ENCODE data around the gene HTN3.
"Not testable (repeated sequence)": the region's sequence is repeated elsewhere in the genome, so short reads cannot be mapped to it uniquely, and the experiment has no call there.

HTN3 gene

GRCh38 chr4:70028159-70028558, at the start of gene HTN3:
Gene HTN3, plus strand, starts transcription at chr4:70028459. Its CDS starts 2,282 bp downstream, at chr4:70030741.
- H3K27ac ChIP-seq; POLR2A ChIA-PET (ENCODE audit: low non-redundant PET); DNase-seq (ENCODE audit: low spot score); CTCF ChIA-PET: not testable (repeated sequence)

- no peak for TF ChIP-seq CTCF (conservative IDR thresholded peaks at IDR 0.05; ENCODE audit: low read depth)
- POLR2A ChIA-PET (ENCODE audit: low non-redundant PET): no interaction called here
- H3K27ac ChIP-seq: no peak overlapping the region
- DNase-seq (ENCODE audit: low spot score): peak; percentile 9
- CTCF ChIA-PET: no interaction called here
These were observed 44.2 kb upstream of the HTN3 start for GRCh38 chr4:69984030-69984443.

- ChIA-PET POLR2A (ENCODE audit: low non-redundant PET) (no interaction called here), CTCF (no interaction called here)
- TF ChIP-seq CTCF (conservative IDR thresholded peaks at IDR 0.05; ENCODE audit: low read depth): no peak
- no peak overlapping the region for H3K27ac ChIP-seq
- no peak for DNase-seq (ENCODE audit: low spot score)
These were observed 41.6 kb upstream of the HTN3 start for GRCh38 chr4:69986663-69987062.

- ChIA-PET POLR2A (ENCODE audit: low non-redundant PET) (no interaction called here), CTCF (interaction anchor here (0.7 kb wide), 1 partner anchor 30 kb away, joined by 3 read pairs; no protein-coding TSS in a partner anchor)
- no peak for DNase-seq (ENCODE audit: low spot score)
- no peak for TF ChIP-seq CTCF (conservative IDR thresholded peaks at IDR 0.05; ENCODE audit: low read depth)
- H3K27ac ChIP-seq: no peak overlapping the region
These were observed 37.2 kb upstream of the HTN3 start for GRCh38 chr4:69991016-69991415.

- CTCF ChIA-PET: no interaction called here
- TF ChIP-seq CTCF (conservative IDR thresholded peaks at IDR 0.05; ENCODE audit: low read depth): no peak
- no peak overlapping the region for H3K27ac ChIP-seq
- POLR2A ChIA-PET (ENCODE audit: low non-redundant PET): no interaction called here
- DNase-seq (ENCODE audit: low spot score): no peak
These were observed 33.5 kb upstream of the HTN3 start for GRCh38 chr4:69994782-69995181.

GRCh38 chr4:69995526-69996016, 32.7 kb upstream of the HTN3 start, which contains the start of gene STATH:
Gene STATH, plus strand, starts transcription at chr4:69995966. Its CDS starts 2,472 bp downstream, at chr4:69998438.
- POLR2A ChIA-PET (ENCODE audit: low non-redundant PET): no interaction called here
- CTCF ChIA-PET: no interaction called here
- DNase-seq (ENCODE audit: low spot score): peak; percentile 4
- H3K27ac ChIP-seq: no peak within 1 kb of the TSS
- no peak for TF ChIP-seq CTCF (conservative IDR thresholded peaks at IDR 0.05; ENCODE audit: low read depth)

GRCh38 chr4:69999420-69999819, 28.8 kb upstream of the HTN3 start:
- no peak overlapping the region for H3K27ac ChIP-seq
- no peak for TF ChIP-seq CTCF (conservative IDR thresholded peaks at IDR 0.05; ENCODE audit: low read depth)
- ChIA-PET POLR2A (ENCODE audit: low non-redundant PET) (no interaction called here), CTCF (no interaction called here)
- DNase-seq (ENCODE audit: low spot score): no peak

All from RWPE1 (cell line).